ENCODE data around the gene TMEM97. TPM values are rescaled to one million over a fixed set of nuclear protein-coding genes. Genes with fewer than 3 reads are reported as not detected.
A peak's percentile ranks its signal among the peaks of the same experiment; 100 is the strongest.

The TMEM97 gene
- total RNA-seq, 3 donors from 2014 or later (not counting 1 experiment from before 2014, with no cell fraction given), result 4.6 to 8.8 (median 7.5) TPM

- 92% methylated on average over 3 of the region's 4 CpGs for WGBS (ENCODE audit: insufficient coverage)
- no peak overlapping the region for H3K27ac Mint-ChIP-seq
- TF ChIP-seq CTCF (IDR thresholded peaks at IDR 0.05), result no peak
- H3K4me1 Mint-ChIP-seq, result peaks cover 0 to 4% of the 10 kb centered on the region in 2 donors
- no peak for DNase-seq
- no peaks in the 10 kb centered on the region for H3K27me3 ChIP-seq (ENCODE audit: control insufficient read depth, insufficient read depth, low read length)
- intact Hi-C loops (cut with micrococcal nuclease), result no loop called here
- H3K4me1 ChIP-seq (ENCODE audit: control insufficient read depth, insufficient read depth, low read length), result no peaks in the 10 kb centered on the region
- no peak for ATAC-seq
- peaks cover 33% of the 10 kb centered on the region for H3K36me3 ChIP-seq (ENCODE audit: control insufficient read depth, insufficient read depth, low read length)
- peaks cover 12% of the 10 kb centered on the region for H3K36me3 Mint-ChIP-seq
- no peaks in the 10 kb centered on the region for H3K9me3 Mint-ChIP-seq
- H3K27ac ChIP-seq (ENCODE audit: low read length), result no peak overlapping the region
- H3K27me3 Mint-ChIP-seq (ENCODE audit: low read depth in 2 of 2), result no peaks in the 10 kb centered on the region
- H3K9me3 ChIP-seq (ENCODE audit: control insufficient read depth, insufficient read depth, low read length), result no peaks in the 10 kb centered on the region
- no peak overlapping the region for H3K4me3 Mint-ChIP-seq
- H3K4me3 ChIP-seq (ENCODE audit: low read length), result no peak overlapping the region
Measured at GRCh38 chr17:28328325-28328724, 9.3 kb downstream of the TMEM97 start.

GRCh38 chr17:28330671-28331070, 11.7 kb downstream of the TMEM97 start:
- Histone ChIP-seq H3K4me3 (ENCODE audit: low read length) (no peak overlapping the region), H3K27me3 (ENCODE audit: control insufficient read depth, insufficient read depth, low read length) (no peaks in the 10 kb centered on the region), H3K27ac (ENCODE audit: low read length) (no peak overlapping the region), H3K36me3 (ENCODE audit: control insufficient read depth, insufficient read depth, low read length) (peaks cover 33% of the 10 kb centered on the region), H3K9me3 (ENCODE audit: control insufficient read depth, insufficient read depth, low read length) (no peaks in the 10 kb centered on the region), H3K4me1 (ENCODE audit: control insufficient read depth, insufficient read depth, low read length) (peaks cover 10% of the 10 kb centered on the region)
- 95% methylated on average over 5 of the region's 5 CpGs for WGBS (ENCODE audit: insufficient coverage)
- no peak overlapping the region for H3K27ac Mint-ChIP-seq
- no peak for TF ChIP-seq CTCF (IDR thresholded peaks at IDR 0.05)
- no peak for DNase-seq
- H3K36me3 Mint-ChIP-seq, result peaks cover 12% of the 10 kb centered on the region
- H3K4me1 Mint-ChIP-seq, result peaks cover 13 to 25% of the 10 kb centered on the region in 2 donors
- ATAC-seq, result no peak
- intact Hi-C loops (cut with micrococcal nuclease), result loop anchor here (10.0 kb wide), 1 partner anchor 384 kb away; the partner anchor contains the start of genes PROCA1, RAB34 and RPL23A
- H3K9me3 Mint-ChIP-seq, result no peaks in the 10 kb centered on the region
- no peak overlapping the region for H3K4me3 Mint-ChIP-seq
- H3K27me3 Mint-ChIP-seq (ENCODE audit: low read depth in 2 of 2), result no peaks in the 10 kb centered on the region

- no peak for TF ChIP-seq CTCF (IDR thresholded peaks at IDR 0.05)
- no peaks in the 10 kb centered on the region for H3K27me3 ChIP-seq (ENCODE audit: control insufficient read depth, insufficient read depth, low read length)
- H3K27me3 Mint-ChIP-seq (ENCODE audit: low read depth in 2 of 2), result no peaks in the 10 kb centered on the region
- no peak overlapping the region for H3K4me3 Mint-ChIP-seq
- no peak for DNase-seq
- no peaks in the 10 kb centered on the region for H3K9me3 Mint-ChIP-seq
- H3K27ac ChIP-seq (ENCODE audit: low read length), result no peak overlapping the region
- no peak for ATAC-seq
- H3K27ac Mint-ChIP-seq, result peak overlapping the region in 1 of 2 donors; percentile 100
- H3K9me3 ChIP-seq (ENCODE audit: control insufficient read depth, insufficient read depth, low read length), result no peaks in the 10 kb centered on the region
- peaks cover 12% of the 10 kb centered on the region for H3K36me3 Mint-ChIP-seq
- intact Hi-C loops (cut with micrococcal nuclease), result loop anchor here (10.0 kb wide), 1 partner anchor 383 kb away; the partner anchor contains the start of genes PROCA1, RAB34 and RPL23A
- H3K36me3 ChIP-seq (ENCODE audit: control insufficient read depth, insufficient read depth, low read length), result peaks cover 33% of the 10 kb centered on the region
- H3K4me3 ChIP-seq (ENCODE audit: low read length), result no peak overlapping the region
- H3K4me1 Mint-ChIP-seq, result peaks cover 21 to 34% of the 10 kb centered on the region in 2 donors
- 95% methylated on average over 6 of the region's 6 CpGs for WGBS (ENCODE audit: insufficient coverage)
- peaks cover 20% of the 10 kb centered on the region for H3K4me1 ChIP-seq (ENCODE audit: control insufficient read depth, insufficient read depth, low read length)
Measured at GRCh38 chr17:28331891-28332420, 13.0 kb downstream of the TMEM97 start.

All from natural killer cell (primary cell).